ENCODE data around the gene TNRC6C. TPM values are rescaled to one million over a fixed set of nuclear protein-coding genes. Genes with fewer than 3 reads are reported as not detected.

TNRC6C gene
- total RNA-seq, 2 experiments from 2014 or later = 50.7 to 57.3 TPM

DNA sequence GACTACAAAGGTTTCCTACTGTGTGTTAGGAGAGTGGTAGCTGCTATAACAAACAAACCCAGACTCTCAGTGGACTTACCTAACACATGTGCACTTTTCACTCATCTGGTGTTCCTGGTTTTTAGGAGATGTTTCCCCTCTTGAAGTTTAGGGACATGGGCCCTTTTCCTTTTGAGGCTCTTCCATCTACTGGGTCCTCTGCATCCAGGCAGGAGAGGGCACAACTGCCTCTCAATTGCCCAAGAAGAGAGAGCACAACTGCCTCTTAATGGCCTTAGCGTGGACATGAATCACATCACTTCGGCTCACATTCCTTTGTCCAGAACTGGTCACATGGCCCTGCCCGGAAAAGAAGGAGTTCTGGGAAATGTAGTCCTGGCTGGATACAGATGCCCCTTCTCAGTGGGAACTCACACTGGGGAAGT, 9.8 kb upstream of the TNRC6C start:
- ChIA-PET CTCF (no interaction called here), POLR2A (interaction anchor here (0.6 to 1.4 kb wide), 2 partner anchors 10 to 1236 kb away, joined by 4 to 6 read pairs; partner anchors contain the start of gene TNRC6C)
- Histone ChIP-seq H3K27ac (ENCODE audit: low read depth in 1 of 2, low read length in 2 of 2) (no peak overlapping the region), H3K4me3 (ENCODE audit: low read length) (no peak overlapping the region), H3K27me3 (ENCODE audit: control insufficient read depth in 1 of 2, insufficient read depth in 2 of 2, low read length in 2 of 2) (no peaks in the 10 kb centered on the region), H3K9me3 (ENCODE audit: control insufficient read depth in 1 of 2, insufficient read depth in 1 of 2, low read length in 2 of 2) (no peaks in the 10 kb centered on the region), H3K36me3 (ENCODE audit: insufficient read depth, low read length) (no peaks in the 10 kb centered on the region), H3K4me1 (ENCODE audit: insufficient read depth, low read length) (peaks cover 2% of the 10 kb centered on the region)
- no peak overlapping the region for H3K27ac Mint-ChIP-seq
- intact Hi-C loops (cut with DNase I, micrococcal nuclease) = loop anchor here in 1 of 2 experiments (5.0 kb wide), 1 partner anchor 51 kb away; no protein-coding TSS in a partner anchor
- no peak for DNase-seq
- H3K27me3 Mint-ChIP-seq = peaks cover 6% of the 10 kb centered on the region
- H3K4me3 Mint-ChIP-seq = no peak overlapping the region
- ATAC-seq (ENCODE audit: poor library complexity) = no peak
- TF ChIP-seq, protein P1, sequence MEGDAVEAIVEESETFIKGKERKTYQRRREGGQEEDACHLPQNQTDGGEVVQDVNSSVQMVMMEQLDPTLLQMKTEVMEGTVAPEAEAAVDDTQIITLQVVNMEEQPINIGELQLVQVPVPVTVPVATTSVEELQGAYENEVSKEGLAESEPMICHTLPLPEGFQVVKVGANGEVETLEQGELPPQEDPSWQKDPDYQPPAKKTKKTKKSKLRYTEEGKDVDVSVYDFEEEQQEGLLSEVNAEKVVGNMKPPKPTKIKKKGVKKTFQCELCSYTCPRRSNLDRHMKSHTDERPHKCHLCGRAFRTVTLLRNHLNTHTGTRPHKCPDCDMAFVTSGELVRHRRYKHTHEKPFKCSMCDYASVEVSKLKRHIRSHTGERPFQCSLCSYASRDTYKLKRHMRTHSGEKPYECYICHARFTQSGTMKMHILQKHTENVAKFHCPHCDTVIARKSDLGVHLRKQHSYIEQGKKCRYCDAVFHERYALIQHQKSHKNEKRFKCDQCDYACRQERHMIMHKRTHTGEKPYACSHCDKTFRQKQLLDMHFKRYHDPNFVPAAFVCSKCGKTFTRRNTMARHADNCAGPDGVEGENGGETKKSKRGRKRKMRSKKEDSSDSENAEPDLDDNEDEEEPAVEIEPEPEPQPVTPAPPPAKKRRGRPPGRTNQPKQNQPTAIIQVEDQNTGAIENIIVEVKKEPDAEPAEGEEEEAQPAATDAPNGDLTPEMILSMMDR (IDR thresholded peaks at IDR 0.05) = no peak
- no peaks in the 10 kb centered on the region for H3K9me3 Mint-ChIP-seq
- no peaks in the 10 kb centered on the region for H3K4me1 Mint-ChIP-seq (ENCODE audit: low read depth)
- H3K36me3 Mint-ChIP-seq (ENCODE audit: low read depth) = no peaks in the 10 kb centered on the region

DNA sequence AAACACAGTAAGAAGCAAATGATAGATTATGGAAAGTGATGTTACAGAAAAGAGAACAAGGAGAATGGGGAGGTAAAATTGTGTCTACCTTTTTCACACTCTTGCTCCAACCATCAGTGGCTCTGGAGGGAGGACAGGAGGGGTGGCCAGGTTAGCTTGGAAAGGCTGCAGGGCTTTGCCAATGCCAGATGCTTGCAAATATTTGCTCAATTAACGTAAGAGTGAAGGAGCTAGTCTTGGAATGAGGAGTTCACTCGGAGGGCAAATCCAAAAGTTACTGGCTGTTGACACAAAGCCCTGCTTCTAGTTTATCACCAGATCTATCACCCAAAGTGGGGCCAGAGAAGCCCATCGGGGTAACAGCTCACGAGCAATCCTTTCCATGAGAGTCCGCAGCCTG, 7.4 kb upstream of the TNRC6C start:
- DNase-seq = no peak
- intact Hi-C loops (cut with DNase I, micrococcal nuclease) = no loop called here
- Mint-ChIP-seq H3K27ac (no peak overlapping the region), H3K36me3 (ENCODE audit: low read depth) (no peaks in the 10 kb centered on the region), H3K27me3 (peaks cover 6% of the 10 kb centered on the region), H3K4me1 (ENCODE audit: low read depth) (no peaks in the 10 kb centered on the region), H3K9me3 (no peaks in the 10 kb centered on the region), H3K4me3 (no peak overlapping the region)
- Histone ChIP-seq H3K4me3 (ENCODE audit: low read length) (no peak overlapping the region), H3K36me3 (ENCODE audit: insufficient read depth, low read length) (no peaks in the 10 kb centered on the region), H3K9me3 (ENCODE audit: control insufficient read depth in 1 of 2, insufficient read depth in 1 of 2, low read length in 2 of 2) (no peaks in the 10 kb centered on the region), H3K27ac (ENCODE audit: low read depth in 1 of 2, low read length in 2 of 2) (no peak overlapping the region), H3K27me3 (ENCODE audit: control insufficient read depth in 1 of 2, insufficient read depth in 2 of 2, low read length in 2 of 2) (no peaks in the 10 kb centered on the region), H3K4me1 (ENCODE audit: insufficient read depth, low read length) (peaks cover 2% of the 10 kb centered on the region)
- TF ChIP-seq, protein P1 (IDR thresholded peaks at IDR 0.05) = no peak
- ChIA-PET CTCF (interaction anchor here (0.6 kb wide), 1 partner anchor 134 kb away, joined by 3 read pairs; no protein-coding TSS in a partner anchor), POLR2A (no interaction called here)
- ATAC-seq (ENCODE audit: poor library complexity) = no peak

DNA sequence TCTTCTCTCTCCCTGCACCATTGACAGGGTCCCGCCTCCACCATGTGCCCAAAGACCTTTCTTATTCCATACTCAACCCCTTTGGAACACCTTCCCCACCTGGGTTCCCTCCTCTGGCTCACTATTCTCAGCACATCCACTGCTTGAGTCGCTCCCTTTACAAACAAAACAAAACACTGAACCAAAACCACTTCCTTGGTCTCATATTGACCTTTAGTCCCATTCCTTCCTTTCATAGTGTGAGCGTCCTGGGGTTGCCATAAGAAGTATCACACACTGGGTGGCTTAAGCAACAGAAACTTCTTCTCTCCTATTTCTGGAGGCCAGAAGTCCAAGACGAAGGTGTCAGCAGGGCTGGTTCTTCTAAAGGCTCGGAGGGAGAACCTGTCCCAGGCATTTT, 6.1 kb upstream of the TNRC6C start:
- H3K27ac Mint-ChIP-seq = no peak overlapping the region
- H3K4me1 ChIP-seq (ENCODE audit: insufficient read depth, low read length) = peaks cover 7% of the 10 kb centered on the region

More for the DNA sequence above, 6.1 kb upstream of the TNRC6C start:
- no peak for DNase-seq
- H3K36me3 Mint-ChIP-seq (ENCODE audit: low read depth) = peaks cover 4% of the 10 kb centered on the region
- H3K4me3 Mint-ChIP-seq = no peak overlapping the region
- Histone ChIP-seq H3K36me3 (ENCODE audit: insufficient read depth, low read length) (no peaks in the 10 kb centered on the region), H3K9me3 (ENCODE audit: control insufficient read depth in 1 of 2, insufficient read depth in 1 of 2, low read length in 2 of 2) (no peaks in the 10 kb centered on the region), H3K4me3 (ENCODE audit: low read length) (no peak overlapping the region), H3K27me3 (ENCODE audit: control insufficient read depth in 1 of 2, insufficient read depth in 2 of 2, low read length in 2 of 2) (no peaks in the 10 kb centered on the region), H3K27ac (ENCODE audit: low read depth in 1 of 2, low read length in 2 of 2) (no peak overlapping the region)
- CTCF ChIA-PET = no interaction called here
- POLR2A ChIA-PET = no interaction called here
- no peaks in the 10 kb centered on the region for H3K9me3 Mint-ChIP-seq
- peaks cover 1% of the 10 kb centered on the region for H3K27me3 Mint-ChIP-seq
- TF ChIP-seq, protein P1 (IDR thresholded peaks at IDR 0.05) = no peak
- no peak for ATAC-seq (ENCODE audit: poor library complexity)
- intact Hi-C loops (cut with DNase I, micrococcal nuclease) = no loop called here
- peaks cover 9% of the 10 kb centered on the region for H3K4me1 Mint-ChIP-seq (ENCODE audit: low read depth)

Data from CD4-positive, alpha-beta T cell (primary cell).